HuH-7 (cell line): ENCODE results near the gene COX5A.
"Not testable (repeated sequence)": the region's sequence is repeated elsewhere in the genome, so short reads cannot be mapped to it uniquely, and the experiment has no call there.

Source experiments
- DNase-seq: peaks from one replicate; pipeline ENCODE4 v3.0.0; 2011; ENCODE audit warnings: low spot score

Gene COX5A

GRCh38 chr15:74901612-74902063 is 36.2 kb downstream of the COX5A start:
- DNase-seq = peak; percentile 87

- DNase-seq = no peak
These were observed 40.6 kb downstream of the COX5A start for GRCh38 chr15:74897300-74897701.

- DNase-seq = no peak
These were observed 41.6 kb downstream of the COX5A start for GRCh38 chr15:74896316-74896715.

DNA sequence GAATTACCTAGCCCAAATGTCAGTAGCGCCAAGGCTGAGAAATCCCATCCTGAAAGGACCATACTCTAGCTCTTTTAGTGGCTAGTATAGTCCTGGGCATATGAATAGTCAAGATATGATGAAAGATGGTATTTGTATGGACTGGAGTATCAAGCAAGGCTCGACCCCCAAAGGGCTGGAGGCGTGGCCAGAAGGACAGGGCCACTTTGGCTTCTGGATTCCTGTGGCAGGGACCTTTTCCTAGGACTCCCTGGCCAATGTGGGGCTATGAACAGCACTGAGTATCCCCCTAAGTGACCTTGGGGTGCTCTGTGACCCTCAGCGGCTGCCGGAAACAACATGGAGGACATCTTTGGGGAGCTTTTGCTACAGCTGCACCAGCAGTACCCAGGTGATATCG is 42.0 kb downstream of the COX5A start:
- no peak for DNase-seq

DNA sequence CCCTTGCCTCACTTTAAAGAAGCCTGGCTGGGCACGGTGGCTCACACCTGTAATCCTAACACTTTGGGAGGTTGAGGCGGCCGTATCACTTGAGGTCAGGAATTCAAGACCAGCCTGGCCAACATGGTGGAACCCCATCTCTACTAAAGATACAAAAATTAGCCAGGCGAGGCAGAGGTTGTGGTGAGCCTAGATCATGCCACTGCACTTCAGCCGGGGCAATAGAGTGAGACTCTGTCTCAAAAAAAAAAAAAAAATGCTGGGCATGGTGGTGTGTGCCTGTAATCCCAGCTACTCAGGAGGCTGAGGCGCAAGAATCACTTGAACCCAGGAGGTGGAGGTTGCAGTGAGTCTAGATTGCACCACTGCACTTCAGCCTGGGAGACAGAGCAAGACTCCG is 43.5 kb downstream of the COX5A start:
- not testable (repeated sequence) for DNase-seq

DNA sequence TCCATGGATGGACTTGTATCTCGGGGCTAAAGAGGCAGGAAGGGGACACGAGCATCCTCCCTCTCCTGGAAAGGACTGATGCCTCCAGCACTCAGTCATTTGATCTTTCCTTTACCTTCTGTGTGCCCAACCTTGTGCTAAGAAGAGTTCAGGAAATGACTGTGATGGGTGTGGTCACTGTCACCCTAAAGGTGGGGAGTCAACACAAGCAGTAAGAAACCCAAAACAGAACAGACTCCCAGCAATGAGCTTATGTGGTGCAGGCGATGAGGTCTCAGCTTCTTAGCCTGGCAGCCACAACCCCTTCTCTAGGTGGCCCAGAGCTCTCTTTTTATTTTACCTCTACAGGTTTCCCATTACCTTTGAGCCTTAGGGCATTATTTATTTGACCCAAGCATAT is 44.2 kb downstream of the COX5A start:
- no peak for DNase-seq

- no peak for DNase-seq
These were observed 44.9 kb downstream of the COX5A start for GRCh38 chr15:74892931-74893330.

- DNase-seq = no peak
These were observed 45.6 kb downstream of the COX5A start for GRCh38 chr15:74892313-74892712.

DNA sequence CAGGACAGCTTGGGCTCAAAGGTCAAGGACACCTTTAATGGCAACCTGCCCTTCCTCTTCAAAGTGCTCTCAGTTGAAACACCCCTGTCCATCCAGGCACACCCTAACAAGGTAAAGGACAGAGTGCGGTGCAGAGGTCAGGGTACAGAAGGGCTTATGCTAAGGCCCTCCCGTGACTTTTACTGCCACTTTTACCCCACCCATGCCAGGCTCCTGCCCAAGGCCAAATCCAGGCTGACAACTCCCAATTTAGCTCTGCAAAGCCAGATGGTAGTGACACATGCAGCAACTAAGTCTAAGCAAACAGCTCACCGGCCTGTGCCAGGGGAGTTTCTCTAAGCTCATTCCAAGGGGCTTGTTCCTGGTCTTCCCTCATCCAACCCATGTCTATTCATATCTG is 46.4 kb downstream of the COX5A start:
- no peak for DNase-seq

GRCh38 chr15:74890665-74890960 is 47.3 kb downstream of the COX5A start:
- DNase-seq = no peak

- peak; percentile 97 for DNase-seq
These were observed 47.8 kb downstream of the COX5A start, which contains the start of gene MPI for GRCh38 chr15:74889883-74890664. Gene MPI, plus strand, starts transcription at chr15:74890042. Its CDS starts 32 bp downstream, at chr15:74890074.

- peak; percentile 56 for DNase-seq
These were observed 48.4 kb downstream of the COX5A start for GRCh38 chr15:74889390-74889882.

- no peak for DNase-seq
These were observed 49.2 kb downstream of the COX5A start for GRCh38 chr15:74888716-74889115.

- not testable (repeated sequence) for DNase-seq
These were observed 50.2 kb downstream of the COX5A start for GRCh38 chr15:74887537-74888193.

DNA sequence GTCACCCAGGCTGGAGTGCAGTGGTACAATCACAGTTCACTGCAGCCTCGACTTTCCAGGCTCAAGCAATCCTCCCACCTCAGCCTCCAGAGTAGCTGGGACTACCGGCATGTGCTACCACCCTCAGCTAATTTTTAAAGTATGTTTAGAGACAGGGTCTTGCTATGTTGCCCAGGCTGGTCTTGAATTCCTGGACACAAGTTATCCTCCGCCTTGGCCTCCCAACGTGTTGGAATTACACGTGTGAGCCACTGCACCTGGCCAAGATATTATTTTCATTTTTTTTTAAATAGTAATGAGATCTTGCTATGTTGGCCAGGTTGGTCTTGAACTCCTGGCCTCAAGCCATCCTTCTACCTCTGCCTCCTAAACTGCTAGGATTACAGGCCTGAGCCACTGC is 52.4 kb downstream of the COX5A start:
- no peak for DNase-seq

DNA sequence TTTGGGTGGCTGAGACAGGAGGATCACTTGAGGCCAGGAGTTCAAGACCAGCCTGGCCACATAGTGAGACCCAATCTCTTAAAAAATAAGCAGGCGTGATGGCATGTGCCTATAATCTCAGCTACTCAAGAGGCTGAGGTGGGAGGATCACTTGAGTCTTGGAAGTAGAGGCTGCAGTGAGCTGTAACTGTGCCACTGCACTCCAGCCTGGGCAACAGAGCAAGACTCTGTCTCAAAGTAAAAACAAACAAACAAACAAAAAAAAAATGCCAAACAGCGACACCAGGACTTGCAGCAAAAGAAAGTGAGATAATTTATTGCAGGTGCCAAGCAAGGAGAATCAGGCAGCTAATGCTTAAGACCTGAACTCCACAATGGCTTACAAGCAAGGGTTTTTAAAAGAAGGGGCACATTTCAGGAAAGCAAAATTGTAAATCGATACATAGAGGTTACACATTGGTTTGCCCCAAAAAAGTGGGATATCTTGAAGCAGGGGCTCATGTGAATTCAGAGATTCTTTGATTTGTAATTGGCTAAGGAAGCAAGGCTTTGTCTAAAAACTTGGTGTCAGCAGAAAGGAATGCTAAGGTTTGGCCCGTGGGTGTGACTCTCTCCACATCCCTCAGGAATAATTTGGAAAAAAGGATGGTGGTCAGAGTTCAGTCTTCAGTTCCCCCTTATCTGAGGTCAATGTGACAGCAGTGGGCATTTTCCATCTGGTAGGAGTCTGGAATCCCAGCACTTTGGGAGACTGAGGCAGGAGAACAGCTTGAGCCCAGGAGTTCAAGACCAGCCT is 53.2 kb downstream of the COX5A start:
- no peak for DNase-seq

GRCh38 chr15:74882528-74882927 is 55.3 kb downstream of the COX5A start:
- no peak for DNase-seq

GRCh38 chr15:74878273-74878672 is 59.6 kb downstream of the COX5A start:
- no peak for DNase-seq

GRCh38 chr15:74873756-74874424 is 64.0 kb downstream of the COX5A start:
- peak; percentile 60 for DNase-seq

GRCh38 chr15:74873036-74873755 is 64.7 kb downstream of the COX5A start, which contains the start of gene SCAMP2:
Gene SCAMP2, minus strand, starts transcription at chr15:74873365. Its CDS starts 110 bp downstream, at chr15:74873255.
- DNase-seq = peak; percentile 98

GRCh38 chr15:74872702-74873035 is 65.2 kb downstream of the COX5A start:
- no peak for DNase-seq
